ENCODE results near the gene NAA10.

The NAA10 gene

DNA sequence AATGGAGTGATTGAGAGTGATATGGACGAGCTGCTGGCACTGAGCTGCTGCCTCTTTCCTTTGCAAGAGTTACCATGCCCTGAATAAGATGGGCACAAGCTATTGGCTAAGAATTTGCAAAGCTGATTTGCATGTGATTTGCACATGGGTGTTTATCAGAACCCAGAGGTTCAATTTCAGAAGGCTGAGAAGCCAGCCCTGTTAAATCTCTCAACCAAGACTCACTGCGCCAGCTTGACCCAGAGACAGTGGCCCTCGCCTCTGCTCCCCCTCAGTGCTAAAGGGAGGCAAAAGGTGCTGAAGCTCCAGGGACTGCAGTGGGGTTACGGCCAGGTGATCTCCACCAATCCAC lies 9.5 kb downstream of the NAA10 start:
- Histone ChIP-seq H3K9me3 (ENCODE audit: severe bottlenecking) (no peaks in the 10 kb centered on the region), H3K27ac (ENCODE audit: poor library complexity, severe bottlenecking) (no peak overlapping the region), H3K27me3 (ENCODE audit: insufficient read depth, poor library complexity, severe bottlenecking) (no peaks in the 10 kb centered on the region), H3K4me1 (ENCODE audit: insufficient read depth, poor library complexity, severe bottlenecking) (no peaks in the 10 kb centered on the region), H3K36me3 (ENCODE audit: low read depth) (no peaks in the 10 kb centered on the region), H3K4me3 (ENCODE audit: severe bottlenecking) (no peak overlapping the region)
- TF ChIP-seq, protein P1, sequence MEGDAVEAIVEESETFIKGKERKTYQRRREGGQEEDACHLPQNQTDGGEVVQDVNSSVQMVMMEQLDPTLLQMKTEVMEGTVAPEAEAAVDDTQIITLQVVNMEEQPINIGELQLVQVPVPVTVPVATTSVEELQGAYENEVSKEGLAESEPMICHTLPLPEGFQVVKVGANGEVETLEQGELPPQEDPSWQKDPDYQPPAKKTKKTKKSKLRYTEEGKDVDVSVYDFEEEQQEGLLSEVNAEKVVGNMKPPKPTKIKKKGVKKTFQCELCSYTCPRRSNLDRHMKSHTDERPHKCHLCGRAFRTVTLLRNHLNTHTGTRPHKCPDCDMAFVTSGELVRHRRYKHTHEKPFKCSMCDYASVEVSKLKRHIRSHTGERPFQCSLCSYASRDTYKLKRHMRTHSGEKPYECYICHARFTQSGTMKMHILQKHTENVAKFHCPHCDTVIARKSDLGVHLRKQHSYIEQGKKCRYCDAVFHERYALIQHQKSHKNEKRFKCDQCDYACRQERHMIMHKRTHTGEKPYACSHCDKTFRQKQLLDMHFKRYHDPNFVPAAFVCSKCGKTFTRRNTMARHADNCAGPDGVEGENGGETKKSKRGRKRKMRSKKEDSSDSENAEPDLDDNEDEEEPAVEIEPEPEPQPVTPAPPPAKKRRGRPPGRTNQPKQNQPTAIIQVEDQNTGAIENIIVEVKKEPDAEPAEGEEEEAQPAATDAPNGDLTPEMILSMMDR (IDR thresholded peaks at IDR 0.05; ENCODE audit: poor library complexity, severe bottlenecking), result no peak
- ATAC-seq (ENCODE audit: low read depth) (no peak), DNase-seq (ENCODE audit: low spot score) (no peak)

DNA sequence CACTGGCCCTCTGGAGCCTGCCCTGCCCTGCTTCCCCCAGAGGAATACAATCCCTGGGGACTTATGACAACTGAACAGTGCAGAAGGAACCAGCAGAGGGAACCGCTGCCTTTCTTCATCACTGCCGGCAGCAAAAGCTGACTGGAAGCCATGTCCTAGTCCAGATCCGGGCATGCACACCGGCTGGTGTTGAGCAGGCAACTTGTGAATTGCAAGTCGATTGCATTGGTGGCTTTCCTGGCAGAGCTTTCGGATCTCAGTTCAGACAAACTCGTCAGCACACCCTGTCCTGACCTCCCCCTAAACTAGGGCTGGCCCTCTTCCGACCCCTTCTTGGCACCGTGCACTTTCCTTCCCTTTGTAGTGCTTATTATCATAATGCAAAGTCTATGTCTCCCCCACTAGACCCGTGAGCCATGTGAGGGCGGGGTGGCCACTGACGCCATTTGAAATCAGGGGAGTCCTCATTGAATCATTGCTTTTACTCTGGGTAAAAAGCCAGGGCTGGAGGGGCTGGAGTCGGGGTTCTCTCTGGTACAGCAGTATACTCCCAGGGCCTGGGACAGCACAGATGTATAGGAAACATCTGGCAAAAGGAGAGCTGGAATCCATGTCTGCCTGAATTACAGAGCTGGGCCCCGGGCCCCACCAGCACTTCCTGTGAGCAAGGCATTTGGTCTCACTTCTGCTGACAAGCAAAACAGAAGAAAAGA lies 10.5 kb downstream of the NAA10 start:
- no peak overlapping the region for H3K27ac ChIP-seq (ENCODE audit: poor library complexity, severe bottlenecking)

DNA sequence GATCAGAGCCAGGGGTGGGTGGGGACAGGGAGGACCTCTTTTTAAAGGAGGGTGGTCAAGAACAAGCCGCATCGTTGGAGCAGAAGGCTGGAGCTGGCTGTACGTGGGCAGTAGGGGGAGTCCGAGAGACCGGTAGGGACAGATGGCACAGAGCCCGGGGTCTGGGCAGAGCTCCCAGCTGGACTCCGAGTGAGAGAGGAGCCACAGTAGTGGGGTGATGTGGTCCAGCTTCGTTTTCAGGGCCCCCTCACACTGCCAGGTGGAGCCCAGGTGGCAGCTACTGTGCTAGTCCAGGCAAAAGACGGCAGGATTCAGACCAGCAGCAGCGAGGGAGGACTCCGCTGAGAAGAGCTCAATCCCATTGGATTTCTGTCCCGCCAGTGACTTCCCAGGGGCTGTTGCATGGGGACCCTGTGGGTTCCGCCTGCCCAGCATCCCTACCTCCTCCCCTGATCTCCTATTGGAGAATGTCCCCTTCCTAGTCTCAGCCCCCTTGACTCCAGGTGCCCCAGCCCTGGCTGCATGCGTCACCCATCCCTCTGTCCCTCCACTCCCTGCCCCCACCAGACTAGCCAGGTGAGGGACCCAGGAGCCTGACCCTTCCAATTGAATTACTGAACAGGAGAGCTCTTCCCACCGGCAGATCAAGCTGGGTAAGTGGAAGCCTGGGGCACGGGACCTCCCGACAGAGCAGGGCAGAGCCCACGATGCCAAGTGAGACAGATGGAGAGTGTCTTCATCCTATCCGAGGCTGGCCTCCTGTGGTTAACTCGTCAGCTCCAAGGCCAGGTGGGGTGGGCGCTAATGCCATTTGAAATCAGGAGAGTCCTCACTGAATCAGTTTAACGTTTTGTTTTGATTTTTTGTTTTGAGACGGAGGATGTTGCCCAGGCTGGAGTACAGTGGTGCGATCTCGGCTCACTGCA lies 11.6 kb downstream of the NAA10 start:
- Histone ChIP-seq H3K4me3 (ENCODE audit: severe bottlenecking) (no peak overlapping the region), H3K27me3 (ENCODE audit: insufficient read depth, poor library complexity, severe bottlenecking) (no peaks in the 10 kb centered on the region), H3K9me3 (ENCODE audit: severe bottlenecking) (no peaks in the 10 kb centered on the region), H3K27ac (ENCODE audit: poor library complexity, severe bottlenecking) (no peak overlapping the region), H3K36me3 (ENCODE audit: low read depth) (no peaks in the 10 kb centered on the region), H3K4me1 (ENCODE audit: insufficient read depth, poor library complexity, severe bottlenecking) (peaks cover under 1% of the 10 kb centered on the region)
- ATAC-seq (ENCODE audit: low read depth) (peak; percentile 36; the same call in 1 of the 3 replicates), DNase-seq (ENCODE audit: low spot score) (no peak)
- TF ChIP-seq, protein P1 (IDR thresholded peaks at IDR 0.05; ENCODE audit: poor library complexity, severe bottlenecking), result peak; percentile 44

More for the DNA sequence above, 10.5 kb downstream of the NAA10 start:
- Histone ChIP-seq H3K4me3 (ENCODE audit: severe bottlenecking) (no peak overlapping the region), H3K9me3 (ENCODE audit: severe bottlenecking) (no peaks in the 10 kb centered on the region), H3K4me1 (ENCODE audit: insufficient read depth, poor library complexity, severe bottlenecking) (no peaks in the 10 kb centered on the region), H3K36me3 (ENCODE audit: low read depth) (no peaks in the 10 kb centered on the region), H3K27me3 (ENCODE audit: insufficient read depth, poor library complexity, severe bottlenecking) (no peaks in the 10 kb centered on the region)
- DNase-seq (ENCODE audit: low spot score) (no peak), ATAC-seq (ENCODE audit: low read depth) (no peak)
- TF ChIP-seq, protein P1 (IDR thresholded peaks at IDR 0.05; ENCODE audit: poor library complexity, severe bottlenecking), result no peak

DNA sequence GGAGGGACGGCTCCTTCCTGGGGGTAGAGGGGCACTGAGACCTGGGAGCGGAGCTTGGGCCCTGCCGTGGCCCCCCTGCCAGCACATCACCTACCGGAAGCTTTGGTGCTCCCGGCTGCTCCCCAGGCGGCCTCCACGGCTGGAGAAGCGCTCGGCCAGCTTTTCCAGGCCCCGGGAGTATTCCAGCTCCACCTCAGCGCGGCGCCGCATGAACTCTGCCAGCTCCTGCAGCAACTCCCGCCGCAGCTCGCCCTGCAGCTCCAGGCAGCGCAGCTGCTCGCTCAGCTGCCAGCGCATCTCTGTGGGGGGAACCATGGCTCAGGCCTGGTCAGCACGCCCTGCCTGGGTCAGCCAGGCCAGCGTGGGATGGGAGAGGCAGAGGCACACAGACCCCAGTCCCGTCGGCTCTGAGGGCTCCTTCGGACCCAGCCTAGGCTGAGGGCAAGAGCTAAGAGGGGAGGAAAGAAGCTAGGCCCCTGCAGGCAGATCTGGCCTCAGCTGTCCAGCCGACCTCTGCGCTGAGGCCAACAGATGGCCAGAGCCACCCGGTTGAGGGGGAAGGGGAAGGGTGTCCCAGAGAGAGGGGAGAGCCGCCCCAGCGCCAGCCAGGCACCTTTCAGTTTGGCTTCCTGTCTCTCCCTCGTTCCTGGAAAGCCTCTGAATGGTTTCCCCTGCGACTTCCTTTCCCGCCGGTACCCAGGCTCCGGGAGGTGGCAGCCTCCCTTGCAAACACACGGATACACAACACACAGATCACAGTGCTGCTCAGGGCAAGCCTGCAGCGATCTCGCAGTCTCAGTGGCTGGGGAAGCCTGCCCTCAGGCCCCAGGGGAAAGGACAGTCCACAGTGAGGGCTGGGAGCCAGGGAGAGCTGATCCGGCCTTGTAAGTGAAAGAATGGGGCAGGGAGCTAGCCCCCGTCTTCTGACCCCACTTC lies 13.1 kb downstream of the NAA10 start:
- ATAC-seq (ENCODE audit: low read depth) (no peak), DNase-seq (ENCODE audit: low spot score) (no peak)
- TF ChIP-seq, protein P1 (IDR thresholded peaks at IDR 0.05; ENCODE audit: poor library complexity, severe bottlenecking), result no peak
- Histone ChIP-seq H3K27me3 (ENCODE audit: insufficient read depth, poor library complexity, severe bottlenecking) (no peaks in the 10 kb centered on the region), H3K4me3 (ENCODE audit: severe bottlenecking) (no peak overlapping the region), H3K9me3 (ENCODE audit: severe bottlenecking) (no peaks in the 10 kb centered on the region), H3K4me1 (ENCODE audit: insufficient read depth, poor library complexity, severe bottlenecking) (peaks cover 8% of the 10 kb centered on the region), H3K36me3 (ENCODE audit: low read depth) (no peaks in the 10 kb centered on the region), H3K27ac (ENCODE audit: poor library complexity, severe bottlenecking) (no peak overlapping the region)

All from RWPE2 (cell line).